WTC11 (cell line): ENCODE measurements around the gene POLR1G. TPM values are rescaled to one million over a fixed set of nuclear protein-coding genes. Genes with fewer than 3 reads are reported as not detected.
A peak's percentile ranks its signal among the peaks of the same experiment; 100 is the strongest.

Source experiments
- ATAC-seq: fragments of 200-7000 bp; cut with Tn5 transposase; 2 replicates; pipeline ENCODE4 v1.10.0; 2021; ENCODE audit warnings: mild to moderate bottlenecking, moderate library complexity
- CTCF ChIA-PET: fragments of 300-600 bp; sonication (Branson Sonifier 250); formaldehyde crosslinking; loops from one replicate; lab custom pipeline; 2021; ENCODE audit warnings: antibody characterized with exemption; lab: Charles Lee
- POLR2A ChIA-PET: fragments of 350-600 bp; sonication (Branson Sonifier 250); formaldehyde crosslinking; loops from one replicate; lab custom pipeline; 2021; ENCODE audit warnings: antibody characterized with exemption; lab: Charles Lee
- DNase-seq: peaks from one replicate; pipeline ENCODE4 v3.0.0; 2021; ENCODE audit warnings: low spot score
- H3K27ac Mint-ChIP-seq: 2 replicates; pipeline ENCODE4 v1.8.0; 2021; ENCODE audit warnings: mixed read lengths
- H3K27me3 Mint-ChIP-seq: 2 replicates; pipeline ENCODE4 v1.8.0; 2021; ENCODE audit warnings: low read depth, mild to moderate bottlenecking, moderate library complexity, mixed read lengths
- H3K36me3 Mint-ChIP-seq: 2 replicates; pipeline ENCODE4 v1.8.0; 2021; ENCODE audit warnings: mixed read lengths
- H3K4me1 Mint-ChIP-seq: 2 replicates; pipeline ENCODE4 v1.8.0; 2022; ENCODE audit warnings: mixed read lengths
- H3K4me3 Mint-ChIP-seq: 2 replicates; pipeline ENCODE4 v1.8.0; 2021; ENCODE audit warnings: mild to moderate bottlenecking, moderate library complexity, mixed read lengths
- H3K9me3 Mint-ChIP-seq: 2 replicates; pipeline ENCODE4 v1.8.0; 2021; ENCODE audit warnings: mixed read lengths
- CBFB ChIP-seq: sonication (generic); formaldehyde crosslinking; IDR thresholded peaks from 2 replicates; pipeline ENCODE4 v1.8.1; 2022; ENCODE audit warnings: mild to moderate bottlenecking, low read depth, missing genetic modification reagents
- ELF4 ChIP-seq: sonication (generic); formaldehyde crosslinking; IDR thresholded peaks from 2 replicates; pipeline ENCODE4 v1.8.1; 2022; ENCODE audit warnings: low read depth, mild to moderate bottlenecking, moderate library complexity, missing genetic modification reagents
- ETV6 ChIP-seq: sonication (generic); formaldehyde crosslinking; IDR thresholded peaks from 2 replicates; pipeline ENCODE4 v1.8.1; 2022; ENCODE audit warnings: mild to moderate bottlenecking, missing genetic modification reagents
- FOXK1 ChIP-seq: sonication (generic); formaldehyde crosslinking; IDR thresholded peaks from 2 replicates; pipeline ENCODE4 v1.8.0; 2022; ENCODE audit warnings: mild to moderate bottlenecking, moderate library complexity, missing genetic modification reagents
- FOXP4 ChIP-seq: sonication (generic); formaldehyde crosslinking; IDR thresholded peaks from 2 replicates; pipeline ENCODE4 v1.8.0; 2022; ENCODE audit warnings: mild to moderate bottlenecking, missing genetic modification reagents
- JUN ChIP-seq: sonication (generic); formaldehyde crosslinking; IDR thresholded peaks from 2 replicates; pipeline ENCODE4 v1.8.0; 2023; ENCODE audit warnings: mild to moderate bottlenecking, missing genetic modification reagents
- NFE2L1 ChIP-seq: sonication (generic); formaldehyde crosslinking; IDR thresholded peaks from 2 replicates; pipeline ENCODE4 v1.8.1; 2023; ENCODE audit warnings: missing genetic modification reagents
- NFYB ChIP-seq: sonication (generic); formaldehyde crosslinking; conservative IDR thresholded peaks from 2 replicates; pipeline ENCODE4 v1.8.0; 2022; ENCODE audit warnings: low read depth, missing genetic modification reagents
- NR2C2 ChIP-seq: sonication (generic); formaldehyde crosslinking; IDR thresholded peaks from 2 replicates; pipeline ENCODE4 v1.8.0; 2022; ENCODE audit warnings: mild to moderate bottlenecking, missing genetic modification reagents
- NR3C1 ChIP-seq: sonication (generic); formaldehyde crosslinking; conservative IDR thresholded peaks from 2 replicates; pipeline ENCODE4 v1.8.1; 2023; ENCODE audit warnings: low read depth, mild to moderate bottlenecking, missing genetic modification reagents
- PRDM15 ChIP-seq: sonication (generic); formaldehyde crosslinking; IDR thresholded peaks from 2 replicates; pipeline ENCODE4 v1.8.0; 2022; ENCODE audit warnings: missing genetic modification reagents
- RELA ChIP-seq: sonication (generic); formaldehyde crosslinking; IDR thresholded peaks from 2 replicates; pipeline ENCODE4 v1.8.1; 2022; ENCODE audit warnings: missing genetic modification reagents, mild to moderate bottlenecking, borderline replicate concordance
- SP1 ChIP-seq: sonication (generic); formaldehyde crosslinking; conservative IDR thresholded peaks from 2 replicates; pipeline ENCODE4 v1.8.1; 2022; ENCODE audit warnings: missing genetic modification reagents
- TCF7 ChIP-seq: sonication (generic); formaldehyde crosslinking; IDR thresholded peaks from 2 replicates; pipeline ENCODE4 v1.8.0; 2022; ENCODE audit warnings: mild to moderate bottlenecking, low read depth, missing genetic modification reagents, moderate library complexity
- TEAD4 ChIP-seq: sonication (generic); formaldehyde crosslinking; IDR thresholded peaks from 2 replicates; pipeline ENCODE4 v1.8.0; 2022; ENCODE audit warnings: mild to moderate bottlenecking, missing genetic modification reagents
- TP53 ChIP-seq: sonication (generic); formaldehyde crosslinking; IDR thresholded peaks from 2 replicates; pipeline ENCODE4 v1.8.1; 2023; ENCODE audit warnings: mild to moderate bottlenecking, missing genetic modification reagents
- USF1 ChIP-seq: sonication (generic); formaldehyde crosslinking; IDR thresholded peaks from 2 replicates; pipeline ENCODE4 v1.8.0; 2022; ENCODE audit warnings: mild to moderate bottlenecking, missing genetic modification reagents
- ZNF423 ChIP-seq: fragments of 250-450 bp; sonication (Bioruptor Pico); IDR thresholded peaks from 2 replicates; pipeline ENCODE4 v2.1.2; 2022; ENCODE audit warnings: mild to moderate bottlenecking, moderate library complexity
- ZNF425 ChIP-seq: fragments of 250-450 bp; sonication (Bioruptor Pico); conservative IDR thresholded peaks from 2 replicates; pipeline ENCODE4 v1.9.0; 2021; ENCODE audit warnings: mild to moderate bottlenecking
- total RNA-seq: library from RNA; stranded (reverse); gene quantifications from 3 replicates; pipeline ENCODE4 v1.2.3, GENCODE V29; 2021
- TF ChIP-seq, protein P1 (sequence below): sonication (generic); formaldehyde crosslinking; IDR thresholded peaks from 2 replicates; pipeline ENCODE4 v1.8.1; 2023; ENCODE audit warnings: mild to moderate bottlenecking, missing genetic modification reagents
- TF ChIP-seq, protein P2 (sequence below): fragments of 250-450 bp; sonication (Bioruptor Pico); IDR thresholded peaks from 2 replicates; pipeline ENCODE4 v1.8.0; 2021; ENCODE audit warnings: mild to moderate bottlenecking
- TF ChIP-seq, protein P3 (sequence below): sonication (generic); formaldehyde crosslinking; IDR thresholded peaks from 2 replicates; pipeline ENCODE4 v1.8.1; 2023; ENCODE audit warnings: mild to moderate bottlenecking, missing genetic modification reagents, moderate library complexity
- TF ChIP-seq, protein P4 (sequence below): fragments of 250-450 bp; sonication (Bioruptor Pico); IDR thresholded peaks from 2 replicates; pipeline ENCODE4 v2.1.2; 2022; ENCODE audit warnings: mild to moderate bottlenecking, moderate library complexity

Gene POLR1G
- total RNA-seq, 1 experiment from 2014 or later = 38.1 TPM

- peak; percentile 7 for ATAC-seq
- Mint-ChIP-seq H3K27me3 (no peaks in the 10 kb centered on the region), H3K9me3 (no peaks in the 10 kb centered on the region), H3K36me3 (no peaks in the 10 kb centered on the region), H3K4me1 (peaks cover 9% of the 10 kb centered on the region), H3K27ac (peak overlapping the region; percentile 94), H3K4me3 (peak overlapping the region; percentile 90)
- peak; percentile 78 for DNase-seq
- CTCF ChIA-PET = interaction anchor here (0.6 to 4.6 kb wide), 27 partner anchors 8 to 463 kb away, joined by 3 to 80 read pairs (median 4); partner anchors contain the start of genes FOSB, PPM1N and QPCTL
- POLR2A ChIA-PET = interaction anchor here (0.6 to 1.2 kb wide), 7 partner anchors 11 to 635 kb away, joined by 3 to 15 read pairs (median 5); no protein-coding TSS in a partner anchor
- no peak for TF ChIP-seq SP1 (CRISPR knock-in tag)
- TF ChIP-seq, protein P1, sequence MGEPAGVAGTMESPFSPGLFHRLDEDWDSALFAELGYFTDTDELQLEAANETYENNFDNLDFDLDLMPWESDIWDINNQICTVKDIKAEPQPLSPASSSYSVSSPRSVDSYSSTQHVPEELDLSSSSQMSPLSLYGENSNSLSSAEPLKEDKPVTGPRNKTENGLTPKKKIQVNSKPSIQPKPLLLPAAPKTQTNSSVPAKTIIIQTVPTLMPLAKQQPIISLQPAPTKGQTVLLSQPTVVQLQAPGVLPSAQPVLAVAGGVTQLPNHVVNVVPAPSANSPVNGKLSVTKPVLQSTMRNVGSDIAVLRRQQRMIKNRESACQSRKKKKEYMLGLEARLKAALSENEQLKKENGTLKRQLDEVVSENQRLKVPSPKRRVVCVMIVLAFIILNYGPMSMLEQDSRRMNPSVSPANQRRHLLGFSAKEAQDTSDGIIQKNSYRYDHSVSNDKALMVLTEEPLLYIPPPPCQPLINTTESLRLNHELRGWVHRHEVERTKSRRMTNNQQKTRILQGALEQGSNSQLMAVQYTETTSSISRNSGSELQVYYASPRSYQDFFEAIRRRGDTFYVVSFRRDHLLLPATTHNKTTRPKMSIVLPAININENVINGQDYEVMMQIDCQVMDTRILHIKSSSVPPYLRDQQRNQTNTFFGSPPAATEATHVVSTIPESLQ (CRISPR knock-in tag) = no peak
- TF ChIP-seq TP53 (CRISPR knock-in tag) = no peak
- peak; percentile 48; the same call in 1 of the 2 replicates for TF ChIP-seq PRDM15 (CRISPR knock-in tag)
- no peak for TF ChIP-seq FOXP4 (CRISPR knock-in tag)
- no peak for TF ChIP-seq CBFB
- no peak for TF ChIP-seq NFYB (CRISPR knock-in tag)
- TF ChIP-seq ELF4 (CRISPR knock-in tag) = no peak
- TF ChIP-seq NR2C2 = no peak
- TF ChIP-seq, protein P2, sequence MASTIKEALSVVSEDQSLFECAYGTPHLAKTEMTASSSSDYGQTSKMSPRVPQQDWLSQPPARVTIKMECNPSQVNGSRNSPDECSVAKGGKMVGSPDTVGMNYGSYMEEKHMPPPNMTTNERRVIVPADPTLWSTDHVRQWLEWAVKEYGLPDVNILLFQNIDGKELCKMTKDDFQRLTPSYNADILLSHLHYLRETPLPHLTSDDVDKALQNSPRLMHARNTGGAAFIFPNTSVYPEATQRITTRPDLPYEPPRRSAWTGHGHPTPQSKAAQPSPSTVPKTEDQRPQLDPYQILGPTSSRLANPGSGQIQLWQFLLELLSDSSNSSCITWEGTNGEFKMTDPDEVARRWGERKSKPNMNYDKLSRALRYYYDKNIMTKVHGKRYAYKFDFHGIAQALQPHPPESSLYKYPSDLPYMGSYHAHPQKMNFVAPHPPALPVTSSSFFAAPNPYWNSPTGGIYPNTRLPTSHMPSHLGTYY = no peak
- TF ChIP-seq TEAD4 (CRISPR knock-in tag) = no peak
- no peak for TF ChIP-seq JUN (CRISPR knock-in tag)
- TF ChIP-seq, protein P3, sequence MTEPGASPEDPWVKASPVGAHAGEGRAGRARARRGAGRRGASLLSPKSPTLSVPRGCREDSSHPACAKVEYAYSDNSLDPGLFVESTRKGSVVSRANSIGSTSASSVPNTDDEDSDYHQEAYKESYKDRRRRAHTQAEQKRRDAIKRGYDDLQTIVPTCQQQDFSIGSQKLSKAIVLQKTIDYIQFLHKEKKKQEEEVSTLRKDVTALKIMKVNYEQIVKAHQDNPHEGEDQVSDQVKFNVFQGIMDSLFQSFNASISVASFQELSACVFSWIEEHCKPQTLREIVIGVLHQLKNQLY (CRISPR knock-in tag) = no peak
- TF ChIP-seq ETV6 (CRISPR knock-in tag) = no peak
- no peak for TF ChIP-seq FOXK1 (CRISPR knock-in tag)
- TF ChIP-seq USF1 (CRISPR knock-in tag) = no peak
- TF ChIP-seq ZNF423 = no peak
- TF ChIP-seq NR3C1 = no peak
- no peak for TF ChIP-seq RELA (CRISPR knock-in tag)
- no peak for TF ChIP-seq ZNF425 (CRISPR knock-in tag)
- TF ChIP-seq, protein P4, sequence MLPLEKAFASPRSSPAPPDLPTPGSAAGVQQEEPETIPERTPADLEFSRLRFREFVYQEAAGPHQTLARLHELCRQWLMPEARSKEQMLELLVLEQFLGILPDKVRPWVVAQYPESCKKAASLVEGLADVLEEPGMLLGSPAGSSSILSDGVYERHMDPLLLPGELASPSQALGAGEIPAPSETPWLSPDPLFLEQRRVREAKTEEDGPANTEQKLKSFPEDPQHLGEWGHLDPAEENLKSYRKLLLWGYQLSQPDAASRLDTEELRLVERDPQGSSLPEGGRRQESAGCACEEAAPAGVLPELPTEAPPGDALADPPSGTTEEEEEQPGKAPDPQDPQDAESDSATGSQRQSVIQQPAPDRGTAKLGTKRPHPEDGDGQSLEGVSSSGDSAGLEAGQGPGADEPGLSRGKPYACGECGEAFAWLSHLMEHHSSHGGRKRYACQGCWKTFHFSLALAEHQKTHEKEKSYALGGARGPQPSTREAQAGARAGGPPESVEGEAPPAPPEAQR (CRISPR knock-in tag) = 0 out of 2 replicates have a peak, but pooled peaks have one; percentile 14
- TF ChIP-seq TCF7 (CRISPR knock-in tag) = no peak
- TF ChIP-seq NFE2L1 (CRISPR knock-in tag) = no peak
Measured at GRCh38 chr19:45428384-45429231, 22.2 kb downstream of the POLR1G start.
